Activated T-helper 1 cell treated with anti-CD3 and anti-CD28 coated beads, Interleukin-12 subunit alpha, Interleukin-12 subunit beta, Interleukin-2, Interleukin-4 antibody, amounts not matched to agents 30 ng/mL and 10 ng/mL and 1 ng/mL, durations not matched to agents 14 hours and 24 hours and 36 hours (primary cell): ENCODE data around the gene ZNF423. TPM values are rescaled to one million over a fixed set of nuclear protein-coding genes. Genes with fewer than 3 reads are reported as not detected.

Experiments
- DNase-seq: peaks from one replicate; pipeline ENCODE4 v3.0.0; 2021; ENCODE audit warnings: low spot score
- H3K27ac Mint-ChIP-seq: one replicate; pipeline ENCODE4 v1.8.0; 2021; ENCODE audit warnings: mild to moderate bottlenecking, mixed read lengths
- H3K27me3 Mint-ChIP-seq: one replicate; pipeline ENCODE4 v1.8.0; 2022; ENCODE audit warnings: mild to moderate bottlenecking, moderate library complexity, mixed read lengths; ENCODE audit not compliant: insufficient read depth
- H3K36me3 Mint-ChIP-seq: one replicate; pipeline ENCODE4 v1.8.0; 2021; ENCODE audit warnings: low read depth, mixed read lengths
- H3K4me1 Mint-ChIP-seq: one replicate; pipeline ENCODE4 v1.8.0; 2021; ENCODE audit warnings: low read depth, mixed read lengths
- H3K4me3 Mint-ChIP-seq: one replicate; pipeline ENCODE4 v1.8.0; 2021; ENCODE audit warnings: mild to moderate bottlenecking, moderate library complexity, mixed read lengths
- H3K9me3 Mint-ChIP-seq: one replicate; pipeline ENCODE4 v1.8.0; 2021; ENCODE audit warnings: mixed read lengths
- intact Hi-C: fragments of 100-400 bp; cut with micrococcal nuclease; formaldehyde crosslinking; loops from one replicate; pipeline ENCODE4 v1.15.1; 2024
- total RNA-seq: library from RNA; stranded (reverse); gene quantifications from 2 replicates; pipeline ENCODE4 v1.2.3, GENCODE V29; 2022

The ZNF423 gene
- total RNA-seq, 1 donor from 2014 or later: not detected

- Mint-ChIP-seq H3K9me3 (no peaks in the 10 kb centered on the region), H3K4me3 (no peak overlapping the region), H3K27me3 (peaks cover 2% of the 10 kb centered on the region), H3K27ac (no peak overlapping the region), H3K4me1 (no peaks in the 10 kb centered on the region), H3K36me3 (no peaks in the 10 kb centered on the region)
- no peak for DNase-seq
- intact Hi-C loops: no loop called here
Measured at GRCh38 chr16:49639739-49640431, 216.0 kb downstream of the ZNF423 start.

GRCh38 chr16:49638673-49639610, 217.0 kb downstream of the ZNF423 start:
- no peaks in the 10 kb centered on the region for H3K9me3 Mint-ChIP-seq
- no peaks in the 10 kb centered on the region for H3K4me1 Mint-ChIP-seq
- H3K4me3 Mint-ChIP-seq: no peak overlapping the region
- peaks cover 2% of the 10 kb centered on the region for H3K27me3 Mint-ChIP-seq
- no peak overlapping the region for H3K27ac Mint-ChIP-seq
- intact Hi-C loops: no loop called here
- DNase-seq: no peak
- H3K36me3 Mint-ChIP-seq: no peaks in the 10 kb centered on the region

- no peak for DNase-seq
- Mint-ChIP-seq H3K36me3 (no peaks in the 10 kb centered on the region), H3K27ac (no peak overlapping the region), H3K4me1 (no peaks in the 10 kb centered on the region), H3K27me3 (no peaks in the 10 kb centered on the region), H3K9me3 (no peaks in the 10 kb centered on the region), H3K4me3 (no peak overlapping the region)
- intact Hi-C loops: no loop called here
Measured at GRCh38 chr16:49637933-49638672, 217.8 kb downstream of the ZNF423 start.

- no peak for DNase-seq
- Mint-ChIP-seq H3K27ac (no peak overlapping the region), H3K27me3 (no peaks in the 10 kb centered on the region), H3K4me3 (no peak overlapping the region), H3K9me3 (no peaks in the 10 kb centered on the region), H3K4me1 (no peaks in the 10 kb centered on the region), H3K36me3 (no peaks in the 10 kb centered on the region)
- intact Hi-C loops: no loop called here
Measured at GRCh38 chr16:49637511-49637910, 218.4 kb downstream of the ZNF423 start.

GRCh38 chr16:49636608-49637007, 219.3 kb downstream of the ZNF423 start:
- Mint-ChIP-seq H3K36me3 (no peaks in the 10 kb centered on the region), H3K27ac (no peak overlapping the region), H3K4me1 (no peaks in the 10 kb centered on the region), H3K9me3 (no peaks in the 10 kb centered on the region), H3K27me3 (no peaks in the 10 kb centered on the region), H3K4me3 (no peak overlapping the region)
- intact Hi-C loops: no loop called here
- DNase-seq: no peak

GRCh38 chr16:49635591-49636581, 220.0 kb downstream of the ZNF423 start:
- H3K27me3 Mint-ChIP-seq: no peaks in the 10 kb centered on the region

GRCh38 chr16:49635009-49635350, 220.9 kb downstream of the ZNF423 start:
- no peaks in the 10 kb centered on the region for H3K27me3 Mint-ChIP-seq
- no peaks in the 10 kb centered on the region for H3K36me3 Mint-ChIP-seq
- no peaks in the 10 kb centered on the region for H3K9me3 Mint-ChIP-seq
- DNase-seq: no peak
- H3K27ac Mint-ChIP-seq: no peak overlapping the region
- H3K4me1 Mint-ChIP-seq: no peaks in the 10 kb centered on the region
- H3K4me3 Mint-ChIP-seq: no peak overlapping the region
- intact Hi-C loops: no loop called here

More at GRCh38 chr16:49635591-49636581, 220.0 kb downstream of the ZNF423 start:
- no peak for DNase-seq
- intact Hi-C loops: no loop called here
- Mint-ChIP-seq H3K9me3 (no peaks in the 10 kb centered on the region), H3K36me3 (no peaks in the 10 kb centered on the region), H3K4me1 (no peaks in the 10 kb centered on the region), H3K27ac (no peak overlapping the region), H3K4me3 (no peak overlapping the region)

GRCh38 chr16:49634235-49635008, 221.5 kb downstream of the ZNF423 start:
- DNase-seq: no peak
- intact Hi-C loops: no loop called here
- no peaks in the 10 kb centered on the region for H3K27me3 Mint-ChIP-seq
- no peak overlapping the region for H3K4me3 Mint-ChIP-seq
- no peaks in the 10 kb centered on the region for H3K36me3 Mint-ChIP-seq
- H3K27ac Mint-ChIP-seq: no peak overlapping the region
- H3K9me3 Mint-ChIP-seq: no peaks in the 10 kb centered on the region
- no peaks in the 10 kb centered on the region for H3K4me1 Mint-ChIP-seq

- Mint-ChIP-seq H3K27ac (no peak overlapping the region), H3K9me3 (no peaks in the 10 kb centered on the region), H3K4me1 (no peaks in the 10 kb centered on the region), H3K4me3 (no peak overlapping the region), H3K36me3 (no peaks in the 10 kb centered on the region), H3K27me3 (no peaks in the 10 kb centered on the region)
- no peak for DNase-seq
- intact Hi-C loops: no loop called here
Measured at GRCh38 chr16:49632795-49633184, 223.1 kb downstream of the ZNF423 start.

- intact Hi-C loops: no loop called here
- Mint-ChIP-seq H3K36me3 (no peaks in the 10 kb centered on the region), H3K27ac (no peak overlapping the region), H3K4me3 (no peak overlapping the region), H3K27me3 (no peaks in the 10 kb centered on the region), H3K9me3 (no peaks in the 10 kb centered on the region), H3K4me1 (no peaks in the 10 kb centered on the region)
- DNase-seq: no peak
Measured at GRCh38 chr16:49632086-49632794, 223.7 kb downstream of the ZNF423 start.
